Tibial nerve (tissue), 4 donors: ENCODE results near the gene L3MBTL4. TPM values are rescaled to one million over a fixed set of nuclear protein-coding genes. Genes with fewer than 3 reads are reported as not detected.

Experiments used
- DNase-seq, 2 donors: peaks; one replicate each; pipeline ENCODE4 v3.0.0-alpha.2; 2019; ENCODE audit warnings: low spot score in 2 of 2
- H3K27ac ChIP-seq, 4 donors: fragments of 200-600 bp; sonication (generic) in 3 of 4; one replicate each; pipeline ENCODE4 v1.5.1; 2017 to 2019; ENCODE audit warnings: mild to moderate bottlenecking in 1 of 4
- H3K27me3 ChIP-seq, 2 donors: fragments of 200-600 bp; sonication (generic) in 1 of 2; one replicate each; pipeline versions ENCODE4 v1.5.1 to v1.6.0; 2017 to 2019
- H3K36me3 ChIP-seq, 3 donors: fragments of 200-600 bp; sonication (generic); one replicate each; pipeline ENCODE4 v1.5.1; 2018 to 2019
- H3K4me1 ChIP-seq, 4 donors: fragments of 200-600 bp; sonication (generic) in 3 of 4; one replicate each; pipeline ENCODE4 v1.5.1; 2017 to 2019
- H3K4me3 ChIP-seq, 4 donors: fragments of 200-600 bp; sonication (generic) in 3 of 4; one replicate each; pipeline ENCODE4 v1.5.1; 2017 to 2019; ENCODE audit warnings: mild to moderate bottlenecking in 1 of 4, moderate library complexity in 1 of 4
- H3K9me3 ChIP-seq, 4 donors: fragments of 200-600 bp; sonication (generic) in 3 of 4; one replicate each; pipeline ENCODE4 v1.5.1; 2017 to 2019
- EP300 ChIP-seq, 2 donors: sonication (generic); formaldehyde crosslinking; IDR thresholded peaks; one replicate each; pipeline ENCODE4 v1.6.1; 2017; ENCODE audit warnings: antibody characterized with exemption in 2 of 2, mild to moderate bottlenecking in 1 of 2
- POLR2A ChIP-seq, 2 donors: fragments of 450-650 bp; IDR thresholded peaks; one replicate each; pipeline ENCODE4 v1.6.1; 2017; ENCODE audit warnings: antibody characterized with exemption in 2 of 2, mild to moderate bottlenecking in 2 of 2, moderate library complexity in 2 of 2
- WGBS, 2 donors: methylation state at CpG; one replicate each; pipeline ENCODE4 v1.1.5; 2018; 5-methylcytosine and 5-hydroxymethylcytosine counted together
- total RNA-seq, 4 donors: library from RNA; depleted of rRNA; stranded (reverse); fragments of >200 nt; gene quantifications; one replicate each; pipeline ENCODE4 v1.1.0, GENCODE V29; 2016
- TF ChIP-seq, protein P1 (sequence below), 5 experiments: fragments of 200-600 bp in 3 of 5; fragments of 450-650 bp in 2 of 5; sonication (generic) in 3 of 5; IDR thresholded peaks; one replicate each; pipeline ENCODE4 v1.5.1; 2016 to 2019; ENCODE audit warnings: antibody characterized with exemption in 5 of 5, mild to moderate bottlenecking in 3 of 5, moderate library complexity in 2 of 5

Gene L3MBTL4
- total RNA-seq, 4 donors from 2014 or later: 6.3 to 9.0 (median 8.1) TPM

DNA sequence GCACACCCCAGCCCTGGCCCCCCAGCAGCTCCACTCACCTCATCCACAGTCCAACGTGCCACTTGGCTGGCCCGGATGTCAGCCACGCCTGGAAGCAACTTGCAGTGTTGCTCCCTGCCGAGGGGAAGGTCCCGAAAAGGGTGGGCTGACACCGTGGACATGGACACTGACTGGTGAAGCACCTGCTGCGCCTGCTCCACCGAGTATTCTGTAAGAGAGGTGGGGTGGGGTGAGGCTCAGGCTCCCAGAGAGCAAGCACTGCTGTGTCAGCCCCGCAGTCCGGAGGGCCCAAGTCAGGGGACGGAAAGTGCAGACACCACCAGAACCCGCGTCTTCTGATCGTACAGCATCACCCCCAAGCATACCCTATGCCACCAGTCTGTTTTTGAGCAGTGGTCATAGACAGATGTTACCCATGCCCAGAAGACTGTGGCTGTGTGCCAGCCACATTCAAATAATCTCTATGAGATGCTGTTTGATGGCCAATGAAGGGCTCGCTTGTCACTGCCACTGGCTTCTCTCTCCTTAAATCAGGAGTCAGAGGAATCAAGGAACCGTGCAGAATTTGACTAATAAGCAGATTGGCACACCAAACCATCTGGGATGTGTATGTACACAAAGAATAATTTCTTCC is 445.2 kb downstream of the L3MBTL4 start:
- no peaks in the 10 kb centered on the region for H3K9me3 ChIP-seq
- H3K4me3 ChIP-seq: no peak overlapping the region
- no peak for DNase-seq
- H3K27ac ChIP-seq: no peak overlapping the region
- TF ChIP-seq, protein P1, sequence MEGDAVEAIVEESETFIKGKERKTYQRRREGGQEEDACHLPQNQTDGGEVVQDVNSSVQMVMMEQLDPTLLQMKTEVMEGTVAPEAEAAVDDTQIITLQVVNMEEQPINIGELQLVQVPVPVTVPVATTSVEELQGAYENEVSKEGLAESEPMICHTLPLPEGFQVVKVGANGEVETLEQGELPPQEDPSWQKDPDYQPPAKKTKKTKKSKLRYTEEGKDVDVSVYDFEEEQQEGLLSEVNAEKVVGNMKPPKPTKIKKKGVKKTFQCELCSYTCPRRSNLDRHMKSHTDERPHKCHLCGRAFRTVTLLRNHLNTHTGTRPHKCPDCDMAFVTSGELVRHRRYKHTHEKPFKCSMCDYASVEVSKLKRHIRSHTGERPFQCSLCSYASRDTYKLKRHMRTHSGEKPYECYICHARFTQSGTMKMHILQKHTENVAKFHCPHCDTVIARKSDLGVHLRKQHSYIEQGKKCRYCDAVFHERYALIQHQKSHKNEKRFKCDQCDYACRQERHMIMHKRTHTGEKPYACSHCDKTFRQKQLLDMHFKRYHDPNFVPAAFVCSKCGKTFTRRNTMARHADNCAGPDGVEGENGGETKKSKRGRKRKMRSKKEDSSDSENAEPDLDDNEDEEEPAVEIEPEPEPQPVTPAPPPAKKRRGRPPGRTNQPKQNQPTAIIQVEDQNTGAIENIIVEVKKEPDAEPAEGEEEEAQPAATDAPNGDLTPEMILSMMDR (IDR thresholded peaks at IDR 0.05): no peak
- TF ChIP-seq POLR2A (IDR thresholded peaks at IDR 0.05) (no peak), EP300 (IDR thresholded peaks at IDR 0.05) (no peak)
- WGBS, 2 donors: 70 to 71% methylated on average over 3 to 14 of the region's 16 CpGs
- peaks cover 0 to 4% (median 2%) of the 10 kb centered on the region in 4 donors for H3K4me1 ChIP-seq
- H3K27me3 ChIP-seq: no peaks in the 10 kb centered on the region
- H3K36me3 ChIP-seq: no peaks in the 10 kb centered on the region

- H3K4me3 ChIP-seq: no peak overlapping the region
- 89 to 91% methylated on average over 8 of the region's 8 CpGs for WGBS, 2 donors
- no peaks in the 10 kb centered on the region for H3K36me3 ChIP-seq
- TF ChIP-seq POLR2A (IDR thresholded peaks at IDR 0.05) (no peak), EP300 (IDR thresholded peaks at IDR 0.05) (no peak)
- TF ChIP-seq, protein P1 (IDR thresholded peaks at IDR 0.05): no peak
- no peaks in the 10 kb centered on the region for H3K27me3 ChIP-seq
- H3K27ac ChIP-seq: no peak overlapping the region
- H3K4me1 ChIP-seq: peaks cover 0 to 4% (median 2%) of the 10 kb centered on the region in 4 donors
- H3K9me3 ChIP-seq: no peaks in the 10 kb centered on the region
- no peak for DNase-seq
Measured at GRCh38 chr18:5967666-5968065, 447.0 kb downstream of the L3MBTL4 start.

- no peak overlapping the region for H3K27ac ChIP-seq
- DNase-seq: no peak
- no peak overlapping the region for H3K4me3 ChIP-seq
- 89 to 93% methylated on average over 8 of the region's 8 CpGs for WGBS, 2 donors
- no peaks in the 10 kb centered on the region for H3K27me3 ChIP-seq
- no peak for TF ChIP-seq EP300 (IDR thresholded peaks at IDR 0.05)
- TF ChIP-seq, protein P1 (IDR thresholded peaks at IDR 0.05): no peak
- H3K36me3 ChIP-seq: no peaks in the 10 kb centered on the region
- peaks cover 0 to 4% (median 2%) of the 10 kb centered on the region in 4 donors for H3K4me1 ChIP-seq
- H3K9me3 ChIP-seq: no peaks in the 10 kb centered on the region
Measured at GRCh38 chr18:5967007-5967406, 447.7 kb downstream of the L3MBTL4 start.

GRCh38 chr18:5966514-5966913 is 448.2 kb downstream of the L3MBTL4 start:
- no peaks in the 10 kb centered on the region for H3K36me3 ChIP-seq
- no peak for TF ChIP-seq EP300 (IDR thresholded peaks at IDR 0.05)
- TF ChIP-seq POLR2A (IDR thresholded peaks at IDR 0.05): no peak
- TF ChIP-seq, protein P1 (IDR thresholded peaks at IDR 0.05): no peak
- H3K9me3 ChIP-seq: no peaks in the 10 kb centered on the region
- DNase-seq: no peak
- H3K4me3 ChIP-seq: no peak overlapping the region
- WGBS, 2 donors: 77 to 85% methylated on average over 4 of the region's 4 CpGs
- no peak overlapping the region for H3K27ac ChIP-seq
- no peaks in the 10 kb centered on the region for H3K27me3 ChIP-seq
- peaks cover 0 to 4% (median 2%) of the 10 kb centered on the region in 4 donors for H3K4me1 ChIP-seq

DNA sequence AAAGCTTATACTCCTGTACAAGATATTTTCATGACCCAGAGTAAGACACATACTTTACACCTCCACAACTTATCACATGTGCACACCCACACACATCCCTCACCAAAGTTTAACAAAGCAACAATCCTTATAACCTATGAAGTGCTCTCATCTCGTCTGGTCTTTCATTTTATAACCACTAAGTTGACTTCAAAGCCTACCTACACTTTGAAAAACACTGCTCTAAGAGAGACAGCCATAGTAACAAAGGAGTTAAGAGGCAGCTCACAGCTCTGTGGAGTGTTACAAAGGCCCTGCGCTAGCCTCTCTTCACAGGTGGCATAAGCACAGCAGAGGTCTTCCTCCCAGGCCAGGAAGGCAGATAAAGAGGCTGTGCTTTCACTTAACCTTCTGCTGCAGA is 449.7 kb downstream of the L3MBTL4 start:
- no peak for TF ChIP-seq POLR2A (IDR thresholded peaks at IDR 0.05)
- TF ChIP-seq, protein P1 (IDR thresholded peaks at IDR 0.05): no peak
- TF ChIP-seq EP300 (IDR thresholded peaks at IDR 0.05): no peak
- Histone ChIP-seq H3K4me1 (peaks cover 0 to 4% (median under 1%) of the 10 kb centered on the region in 4 donors), H3K36me3 (no peaks in the 10 kb centered on the region), H3K27ac (no peak overlapping the region), H3K27me3 (no peaks in the 10 kb centered on the region), H3K9me3 (no peaks in the 10 kb centered on the region), H3K4me3 (no peak overlapping the region)
- 74 to 79% methylated on average over 2 of the region's 2 CpGs for WGBS, 2 donors
- no peak for DNase-seq
